K562 (cell line): ENCODE data around the gene EPS8L1. TPM values are rescaled to one million over a fixed set of nuclear protein-coding genes. Genes with fewer than 3 reads are reported as not detected.
A peak's percentile ranks its signal among the peaks of the same experiment; 100 is the strongest.

Experiments
- ATAC-seq: fragments of 200-7000 bp; cut with Tn5 transposase; 3 replicates; pipeline ENCODE4 v1.9.1; 2020; ENCODE audit warnings: moderate library complexity
- BruUV-seq: library from RNA; stranded (reverse); fragments of 400-500 nt; replicated peaks from 2 replicates; lab custom pipeline; 2021; lab: Mats Ljungman, UMichigan
- CTCF ChIA-PET: fragments of 300-600 bp; formaldehyde crosslinking; extraction: SDS; loops from one replicate; lab custom pipeline; 2021; ENCODE audit warnings: low intra/inter-chr PET ratio; lab: Yijun Ruan, JAX
- POLR2A ChIA-PET: fragments of 300-600, 350-650 bp; sonication (Branson Sonifier 250); formaldehyde crosslinking; extraction: SDS; loops from one replicate; lab custom pipeline; 2021; ENCODE audit warnings: antibody characterized with exemption, inconsistent platforms; lab: Yijun Ruan, JAX
- DNase-seq, 4 experiments: peaks; one replicate each; pipeline versions ENCODE4 v3.0.0 to v3.0.0-alpha.2; 2011 to 2018; ENCODE audit warnings: low spot score in 3 of 4, mixed read lengths in 3 of 4; ENCODE audit errors: extremely low read depth in 1 of 4
- FAIRE-seq: peaks from 2 replicates; lab custom pipeline; 2011; peaks lifted over from hg19 to GRCh38; lab: Jason Lieb, UNC
- H2AFZ ChIP-seq: 2 replicates; pipeline ENCODE4 v1.6.0; 2011; ENCODE audit warnings: low read depth, low read length, control low read depth, inconsistent platforms
- H3K27ac ChIP-seq: fragments of 200-600 bp; 3 replicates; pipeline ENCODE4 v1.8.0; 2011; ENCODE audit warnings: low read depth, mild to moderate bottlenecking, control low read depth, inconsistent platforms, low read length, moderate library complexity, mixed read lengths; ENCODE audit errors: extremely low read depth
- H3K27me3 ChIP-seq, 2 experiments: fragments of 300-600 bp in 1 of 2; 2 replicates in 1 of 2; 3 replicates in 1 of 2; pipeline versions ENCODE4 v1.6.0 to v1.8.0; 2011; ENCODE audit warnings: inconsistent platforms in 2 of 2, low read length in 2 of 2, mild to moderate bottlenecking in 1 of 2, mixed read lengths in 1 of 2, moderate library complexity in 1 of 2; ENCODE audit not compliant: control insufficient read depth in 2 of 2, insufficient read depth in 2 of 2
- H3K36me3 ChIP-seq: fragments of 300-600 bp; 3 replicates; pipeline ENCODE4 v1.8.0; 2011; ENCODE audit warnings: mild to moderate bottlenecking, low read length, inconsistent platforms; ENCODE audit not compliant: control insufficient read depth, insufficient read depth
- H3K4me1 ChIP-seq, 2 experiments: fragments of 200-600 bp in 1 of 2; replicated peaks in 1 of 2; 2 replicates in 1 of 2; 3 replicates in 1 of 2; pipeline versions ENCODE4 v1.5.1 to v1.8.0; 2011; ENCODE audit warnings: inconsistent platforms in 2 of 2, low read length in 2 of 2, mild to moderate bottlenecking in 1 of 2, mixed read lengths in 1 of 2, moderate library complexity in 1 of 2; ENCODE audit not compliant: control insufficient read depth in 2 of 2, insufficient read depth in 2 of 2
- H3K4me2 ChIP-seq: 2 replicates; pipeline ENCODE4 v1.6.1; 2011; ENCODE audit warnings: low read length, control low read depth, inconsistent platforms, mixed read lengths; ENCODE audit not compliant: insufficient read depth
- H3K4me3 ChIP-seq: fragments of 200-600 bp; sonication (generic), shearing (Covaris generic); 2 replicates; pipeline ENCODE4 v1.5.1; 2016; ENCODE audit warnings: control low read depth, inconsistent platforms
- H3K79me2 ChIP-seq: fragments of 200-600 bp; 3 replicates; pipeline ENCODE4 v1.8.0; 2011; ENCODE audit warnings: low read length, inconsistent platforms; ENCODE audit not compliant: control insufficient read depth, insufficient read depth
- H3K9ac ChIP-seq, 2 experiments: 2 replicates each; pipeline versions ENCODE4 v1.6.0 to v1.6.1; 2011; ENCODE audit warnings: low read depth in 2 of 2, low read length in 2 of 2, control low read depth in 1 of 2, inconsistent platforms in 1 of 2, mild to moderate bottlenecking in 1 of 2, mixed read lengths in 1 of 2; ENCODE audit not compliant: insufficient read depth in 1 of 2
- H3K9me1 ChIP-seq: one replicate; pipeline ENCODE4 v1.6.0; 2011; ENCODE audit warnings: inconsistent platforms, mild to moderate bottlenecking, low read length, moderate library complexity; ENCODE audit not compliant: control insufficient read depth, insufficient read depth
- H3K9me3 ChIP-seq: replicated peaks from 2 replicates; pipeline ENCODE4 v1.5.1; 2011; ENCODE audit warnings: low read depth, low read length, inconsistent platforms; ENCODE audit not compliant: control insufficient read depth, insufficient read depth
- H4K20me1 ChIP-seq: replicated peaks from 2 replicates; pipeline ENCODE4 v1.6.1; 2011; ENCODE audit warnings: low read length, inconsistent platforms, mixed read lengths; ENCODE audit not compliant: control insufficient read depth, insufficient read depth
- ATF3 ChIP-seq, 2 experiments: fragments of 450-650 bp in 1 of 2; sonication (generic) in 1 of 2; formaldehyde crosslinking in 1 of 2; IDR thresholded peaks in 1 of 2; conservative IDR thresholded peaks in 1 of 2; 2 replicates each; pipeline versions ENCODE4 v1.6.1 to v1.8.1; 2016 to 2023; ENCODE audit warnings: mild to moderate bottlenecking in 2 of 2, moderate library complexity in 2 of 2, inconsistent platforms in 1 of 2, missing genetic modification reagents in 1 of 2
- BRD4 ChIP-seq: fragments of 200-600 bp; sonication (generic); IDR thresholded peaks from 2 replicates; pipeline ENCODE4 v1.6.1; 2017; ENCODE audit warnings: inconsistent platforms
- CREB5 ChIP-seq: fragments of 250-450 bp; sonication (Bioruptor Pico); IDR thresholded peaks from 2 replicates; pipeline ENCODE4 v1.5.0; 2020; ENCODE audit warnings: mild to moderate bottlenecking
- CXXC5 ChIP-seq: fragments of 250-450 bp; sonication (Bioruptor Pico); IDR thresholded peaks from 2 replicates; pipeline ENCODE4 v1.8.0; 2022; ENCODE audit warnings: inconsistent platforms, mild to moderate bottlenecking, moderate library complexity
- E2F8 ChIP-seq: fragments of 450-650 bp; IDR thresholded peaks from 2 replicates; pipeline ENCODE4 v1.7.1; 2018; ENCODE audit warnings: mild to moderate bottlenecking, low read depth; ENCODE audit not compliant: partially characterized antibody
- GTF2F1 ChIP-seq: IDR thresholded peaks from 2 replicates; pipeline ENCODE4 v1.6.1; 2011; ENCODE audit warnings: low read depth, low read length, improper control_type of control experiment
- ILK ChIP-seq: fragments of 450-650 bp; IDR thresholded peaks from 2 replicates; pipeline ENCODE4 v1.6.1; 2016; ENCODE audit warnings: missing genetic modification characterization, low read depth, mild to moderate bottlenecking, missing compliant biosample characterization, moderate library complexity, borderline replicate concordance
- MTA2 ChIP-seq: fragments of 450-650 bp; IDR thresholded peaks from 2 replicates; pipeline ENCODE4 v1.6.1; 2016; ENCODE audit warnings: low read depth
- NELFE ChIP-seq: IDR thresholded peaks from 2 replicates; pipeline ENCODE4 v1.6.1; 2011; ENCODE audit warnings: mild to moderate bottlenecking; ENCODE audit not compliant: insufficient read depth, insufficient read length
- PTBP1 ChIP-seq: fragments of 200-400 bp; formaldehyde crosslinking; IDR thresholded peaks from 2 replicates; pipeline ENCODE4 v1.6.1; 2017; ENCODE audit warnings: low read depth, low read length
- RBM25 ChIP-seq: fragments of 200-400 bp; formaldehyde crosslinking; IDR thresholded peaks from 2 replicates; pipeline ENCODE4 v1.6.1; 2018; ENCODE audit warnings: low read length, low read depth, moderate library complexity; ENCODE audit not compliant: severe bottlenecking
- SIRT6 ChIP-seq: IDR thresholded peaks from one replicate; pipeline ENCODE4 v1.6.1; 2012; ENCODE audit warnings: low read depth, mild to moderate bottlenecking, control low read depth, inconsistent platforms, low read length, moderate library complexity
- SRSF7 ChIP-seq: fragments of 200-400 bp; formaldehyde crosslinking; optimal IDR thresholded peaks from 2 replicates; pipeline ENCODE3; 2017; ENCODE audit warnings: mild to moderate bottlenecking, low read depth, low read length
- SUPT5H ChIP-seq: fragments of 450-650 bp; IDR thresholded peaks from 2 replicates; pipeline ENCODE4 v1.6.1; 2016
- ZBTB17 ChIP-seq: fragments of 450-650 bp; formaldehyde crosslinking; IDR thresholded peaks from 2 replicates; pipeline ENCODE4 v1.4.0; 2020; ENCODE audit warnings: mild to moderate bottlenecking
- ZBTB2 ChIP-seq: fragments of 450-650 bp; IDR thresholded peaks from 2 replicates; pipeline ENCODE4 v1.6.1; 2016; ENCODE audit warnings: antibody characterized with exemption
- ZNF316 ChIP-seq: fragments of 450-650 bp; IDR thresholded peaks from 2 replicates; pipeline ENCODE4 v1.6.1; 2016
- WGBS: fragments of 100-300 bp; shearing (Covaris generic); methylation state at CpG from one replicate; pipeline ENCODE4 v1.1.6; 2016; ENCODE audit warnings: low coverage, mixed read lengths; ENCODE audit not compliant: insufficient coverage; ENCODE audit errors: missing lambda C conversion rate; 5-methylcytosine and 5-hydroxymethylcytosine counted together
- in situ Hi-C: fragments of 300-500 bp; cut with MboI; formaldehyde crosslinking; loops from 4 replicates; pipeline ENCODE4 v1.15.0; 2018; ENCODE audit warnings: inconsistent platforms, mixed read lengths
- intact Hi-C: fragments of 100-400 bp; cut with micrococcal nuclease; formaldehyde crosslinking; loops from 2 replicates; pipeline ENCODE4 v1.14.2; 2022
- polyA plus RNA-seq, 8 experiments: library from polyadenylated mRNA; depleted of rRNA in 4 of 8; stranded (reverse) in 5 of 8; unstranded in 3 of 8; fragments of >200 nt; fragmentation: Nextera tagmentation in 2 of 8; fragmentation: Illumina TruSeq in 1 of 8; extraction: Ambion mirVana in 2 of 8; extraction: Trizol in 1 of 8; gene quantifications; 2 replicates each; pipeline versions ENCODE4 v1.2.1 to v1.2.3, GENCODE V29; 2011 to 2014; ENCODE audit warnings: inconsistent platforms in 1 of 8, missing spikeins in 1 of 8
- total RNA-seq, 7 experiments: library from RNA; depleted of rRNA in 6 of 7; stranded (reverse); fragments of >200 nt in 6 of 7; fragmentation: Illumina TruSeq in 2 of 7; extraction: Trizol in 2 of 7; gene quantifications; 2 replicates each; pipeline versions ENCODE4 v1.2.1 to v1.2.3, GENCODE V29; 2011 to 2021; ENCODE audit warnings: low replicate concordance in 1 of 7

EPS8L1 gene
- total and polyA plus RNA-seq, 9 of the 15 experiments (the other 6 are each of a cell fraction or from before 2014, with no cell fraction given), result 0.35 to 22.1 (median 11.9) TPM

GRCh38 chr19:55041244-55041626 lies 34.4 kb upstream of the EPS8L1 start:
- 70% methylated on average over 10 of the region's 10 CpGs for WGBS
- H3K36me3 ChIP-seq, result peaks cover 58% of the 10 kb centered on the region
- FAIRE-seq (no peak), ATAC-seq (no peak), DNase-seq (no peak)
- peak overlapping the region; percentile 96 for H3K27ac ChIP-seq
- peaks cover 65% of the 10 kb centered on the region for H3K79me2 ChIP-seq
- no peaks in the 10 kb centered on the region for H3K9me1 ChIP-seq
- peak overlapping the region; percentile 79 for H3K4me2 ChIP-seq
- peak overlapping the region; percentile 64 to 79 for H3K9ac ChIP-seq
- no peaks in the 10 kb centered on the region for H3K9me3 ChIP-seq
- BruUV-seq, result no TSS peak
- no peaks in the 10 kb centered on the region; the same call in 1 of the 2 replicates for H4K20me1 ChIP-seq
- H2AFZ ChIP-seq, result peak overlapping the region; percentile 53; the same call in 1 of the 2 replicates
- H3K4me3 ChIP-seq, result peak overlapping the region; percentile 20; the same call in 1 of the 2 replicates
- in situ Hi-C loops, result no loop called here
- intact Hi-C loops, result loop anchor here (10.0 kb wide), 1 partner anchor 156 kb away; no protein-coding TSS in a partner anchor
- H3K27me3 ChIP-seq, result no peaks in the 10 kb centered on the region
- peaks cover 47 to 56% of the 10 kb centered on the region in 2 experiments for H3K4me1 ChIP-seq
- POLR2A ChIA-PET, result no interaction called here
- CTCF ChIA-PET, result no interaction called here
- TF ChIP-seq NELFE, result no peak
- TF ChIP-seq SIRT6, result no peak
- no peak for TF ChIP-seq RBM25
- TF ChIP-seq ZNF316, result 0 out of 2 replicates have a peak, but pooled peaks have one; percentile 23
- TF ChIP-seq CREB5 (CRISPR knock-in tag), result no peak
- no peak for TF ChIP-seq ZBTB2
- no peak for TF ChIP-seq MTA2
- 0 out of 2 replicates have a peak, but pooled peaks have one; percentile 25 for TF ChIP-seq BRD4
- no peak for TF ChIP-seq PTBP1
- no peak for TF ChIP-seq ATF3 (IDR thresholded peaks at IDR 0.05)
- no peak for TF ChIP-seq ATF3 (CRISPR knock-in tag; conservative IDR thresholded peaks at IDR 0.05)
- TF ChIP-seq SUPT5H, result 0 out of 2 replicates have a peak, but pooled peaks have one; percentile 15
- no peak for TF ChIP-seq SRSF7
- no peak for TF ChIP-seq E2F8
- TF ChIP-seq ILK, result no peak
- no peak for TF ChIP-seq CXXC5 (CRISPR knock-in tag)
- TF ChIP-seq ZBTB17, result no peak
- no peak for TF ChIP-seq GTF2F1
